GM12878 (cell line): Measurements from ENCODE around the gene IL26. TPM values are rescaled to one million over a fixed set of nuclear protein-coding genes. Genes with fewer than 3 reads are reported as not detected.

Experiments
- ATAC-seq: fragments of 200-7000 bp; cut with Tn5 transposase; 3 replicates; pipeline ENCODE4 v1.9.1; 2020; ENCODE audit warnings: mild to moderate bottlenecking, moderate library complexity
- BruUV-seq: library from RNA; stranded (reverse); fragments of 400-500 nt; replicated peaks from 2 replicates; lab custom pipeline; 2021; lab: Mats Ljungman, UMichigan
- CTCF ChIA-PET: fragments of 300-600 bp; sonication (Branson Sonifier 250); formaldehyde crosslinking; extraction: SDS; loops from one replicate; lab custom pipeline; 2021; ENCODE audit warnings: inconsistent platforms; lab: Yijun Ruan, JAX
- POLR2A ChIA-PET: fragments of 350-600 bp; formaldehyde crosslinking; extraction: SDS; loops from one replicate; lab custom pipeline; 2021; ENCODE audit warnings: inconsistent platforms; lab: Charles Lee
- RAD21 ChIA-PET: fragments of 300-600 bp; sonication (Branson Sonifier 250); formaldehyde crosslinking; loops from one replicate; lab custom pipeline; 2023; ENCODE audit warnings: antibody characterized with exemption; ENCODE audit not compliant: unreplicated experiment; lab: Charles Lee
- SMC1A ChIA-PET: fragments of 300-600 bp; sonication (Branson Sonifier 250); formaldehyde crosslinking; loops from one replicate; lab custom pipeline; 2023; ENCODE audit not compliant: unreplicated experiment, uncharacterized antibody; lab: Charles Lee
- DNase-seq: peaks from one replicate; pipeline ENCODE4 v3.0.0-alpha.2; 2011; ENCODE audit warnings: low read depth, low spot score
- FAIRE-seq: peaks from 3 replicates; lab custom pipeline; 2011; peaks lifted over from hg19 to GRCh38; lab: Jason Lieb, UNC
- H2AFZ ChIP-seq: 2 replicates; pipeline ENCODE4 v1.6.0; 2011; ENCODE audit warnings: low read depth, low read length, control low read depth; ENCODE audit not compliant: control insufficient read depth
- H3K27ac ChIP-seq: 2 replicates; pipeline ENCODE4 v1.5.1; 2011; ENCODE audit warnings: control low read depth; ENCODE audit not compliant: control insufficient read depth, insufficient read depth
- H3K27me3 ChIP-seq, 2 experiments: replicated peaks in 1 of 2; 2 replicates each; pipeline versions ENCODE4 v1.6.0 to v1.6.1; 2011; ENCODE audit warnings: low read length in 1 of 2; ENCODE audit not compliant: control insufficient read depth in 2 of 2, insufficient read depth in 2 of 2
- H3K36me3 ChIP-seq, 2 experiments: 2 replicates each; pipeline ENCODE4 v1.5.1; 2011; ENCODE audit warnings: low read length in 1 of 2; ENCODE audit not compliant: control insufficient read depth in 2 of 2, insufficient read depth in 2 of 2
- H3K4me1 ChIP-seq: 2 replicates; pipeline ENCODE4 v1.6.1; 2011; ENCODE audit warnings: mild to moderate bottlenecking, low read length, moderate library complexity, mixed read lengths; ENCODE audit not compliant: control insufficient read depth, insufficient read depth
- H3K4me2 ChIP-seq: 2 replicates; pipeline ENCODE4 v1.6.0; 2011; ENCODE audit warnings: control low read depth; ENCODE audit not compliant: control insufficient read depth, insufficient read depth
- H3K4me3 ChIP-seq: fragments of 200-600 bp; sonication (generic); 2 replicates; pipeline ENCODE4 v1.5.1; 2016
- H3K79me2 ChIP-seq: 2 replicates; pipeline ENCODE4 v1.6.0; 2011; ENCODE audit warnings: low read length; ENCODE audit not compliant: control insufficient read depth, insufficient read depth
- H3K9ac ChIP-seq: 2 replicates; pipeline ENCODE4 v1.8.0; 2011; ENCODE audit warnings: low read length, control low read depth, mixed read lengths; ENCODE audit not compliant: control insufficient read depth, insufficient read depth
- H3K9me3 ChIP-seq: replicated peaks from 3 replicates; pipeline ENCODE4 v1.5.1; 2011; ENCODE audit warnings: mild to moderate bottlenecking, low read length; ENCODE audit not compliant: control insufficient read depth, insufficient read depth
- H4K20me1 ChIP-seq: 2 replicates; pipeline ENCODE4 v1.6.0; 2011; ENCODE audit not compliant: control insufficient read depth, insufficient read depth
- CUX1 ChIP-seq: IDR thresholded peaks from 2 replicates; pipeline ENCODE4 v1.6.1; 2012; ENCODE audit warnings: improper control_type of control experiment, low read depth, low read length; ENCODE audit not compliant: insufficient replicate concordance
- RBBP5 ChIP-seq: fragments of 200-600 bp; sonication (generic); conservative IDR thresholded peaks from 2 replicates; pipeline ENCODE4 v1.6.1; 2016
- REST ChIP-seq: IDR thresholded peaks from 2 replicates; pipeline ENCODE4 v1.6.1; 2012; ENCODE audit warnings: mild to moderate bottlenecking, low read depth, low read length
- WGBS: methylation state at CpG from one replicate; pipeline ENCODE4 v1.1.6; 2016; ENCODE audit warnings: low lambda C conversion rate; ENCODE audit not compliant: insufficient replicate concordance, insufficient coverage; ENCODE audit errors: missing lambda C conversion rate; 5-methylcytosine and 5-hydroxymethylcytosine counted together
- in situ Hi-C: fragments of 300-500 bp; cut with MboI; formaldehyde crosslinking; loops from 9 replicates; pipeline ENCODE4 v1.14.3; 2018; ENCODE audit warnings: mixed read lengths
- intact Hi-C: fragments of 100-400 bp; cut with micrococcal nuclease; formaldehyde crosslinking; loops from one replicate; pipeline ENCODE4 v1.14.2; 2022; ENCODE audit not compliant: unreplicated experiment
- polyA plus RNA-seq, 11 experiments: library from polyadenylated mRNA; depleted of rRNA in 4 of 11; unstranded in 6 of 11; stranded (reverse) in 5 of 11; fragments of >200 nt; fragmentation: Nextera tagmentation in 4 of 11; fragmentation: Illumina TruSeq in 1 of 11; extraction: Ambion mirVana in 4 of 11; extraction: Trizol in 1 of 11; gene quantifications; 1 replicate in 1 of 11; 2 replicates in 10 of 11; pipeline versions ENCODE4 v1.2.1 to v1.2.3, GENCODE V29; 2011 to 2016; ENCODE audit warnings: inconsistent platforms in 2 of 11, missing spikeins in 2 of 11, low read depth in 1 of 11
- total RNA-seq, 4 experiments: library from RNA; depleted of rRNA in 3 of 4; stranded (reverse); fragments of >200 nt in 3 of 4; fragmentation: Illumina TruSeq in 1 of 4; extraction: Trizol in 1 of 4; gene quantifications; 2 replicates each; pipeline versions ENCODE4 v1.2.1 to v1.2.3, GENCODE V29; 2013 to 2021

IL26 gene
- total and polyA plus RNA-seq, 10 of the 15 experiments (the other 5 are each of a cell fraction or from before 2014, with no cell fraction given) = not detected

GRCh38 chr12:68264857-68265256, 39.2 kb upstream of the IL26 start (continued):
- TF ChIP-seq CUX1 = no peak

GRCh38 chr12:68264158-68264855, 38.7 kb upstream of the IL26 start:
- no peak overlapping the region for H3K4me2 ChIP-seq
- no peak overlapping the region for H3K27ac ChIP-seq
- no peak overlapping the region for H2AFZ ChIP-seq
- H3K27me3 ChIP-seq = no peaks in the 10 kb centered on the region
- RAD21 ChIA-PET = no interaction called here
- no peak for ATAC-seq
- CTCF ChIA-PET = interaction anchor here (1.1 kb wide), 1 partner anchor 52 kb away, joined by 4 read pairs; no protein-coding TSS in a partner anchor
- H3K9ac ChIP-seq = no peak overlapping the region
- no peaks in the 10 kb centered on the region for H3K79me2 ChIP-seq
- H3K4me3 ChIP-seq = no peak overlapping the region
- H3K36me3 ChIP-seq = no peaks in the 10 kb centered on the region
- in situ Hi-C loops (no loop called here), intact Hi-C loops (no loop called here)
- H3K9me3 ChIP-seq = no peaks in the 10 kb centered on the region
- FAIRE-seq = no peak
- POLR2A ChIA-PET = interaction anchor here (1.2 kb wide), 1 partner anchor 19 kb away, joined by 3 read pairs; no protein-coding TSS in a partner anchor
- no peak for TF ChIP-seq RBBP5
- no peak for TF ChIP-seq REST
- TF ChIP-seq, all 136 proteins: peak for 0
- SMC1A ChIA-PET = interaction anchor here (1.4 kb wide), 1 partner anchor 53 kb away, joined by 3 read pairs; no protein-coding TSS in a partner anchor
- no peaks in the 10 kb centered on the region for H4K20me1 ChIP-seq
- H3K4me1 ChIP-seq = peaks cover 4% of the 10 kb centered on the region; the same call in 1 of the 2 replicates
- WGBS = 92% methylated on average over 6 of the region's 7 CpGs
- DNase-seq = no peak
- no TSS peak for BruUV-seq
